Frontal cortex (tissue), 4 donors: ENCODE measurements around the gene USP10. TPM values are rescaled to one million over a fixed set of nuclear protein-coding genes. Genes with fewer than 3 reads are reported as not detected.

Source experiments
- DNase-seq, 2 donors: peaks; one replicate each; pipeline ENCODE4 v3.0.0; 2012; ENCODE audit warnings: low spot score in 2 of 2
- FAIRE-seq: peaks from 2 replicates; lab custom pipeline; 2012; peaks lifted over from hg19 to GRCh38; lab: Jason Lieb, UNC
- total RNA-seq: library from RNA; depleted of rRNA; stranded (reverse); fragments of >200 nt; gene quantifications from one replicate; pipeline ENCODE4 v1.2.3, GENCODE V29; 2014
- donor health status: control.
- donor health status: control.
- donor health status: control.

The USP10 gene, protein sequence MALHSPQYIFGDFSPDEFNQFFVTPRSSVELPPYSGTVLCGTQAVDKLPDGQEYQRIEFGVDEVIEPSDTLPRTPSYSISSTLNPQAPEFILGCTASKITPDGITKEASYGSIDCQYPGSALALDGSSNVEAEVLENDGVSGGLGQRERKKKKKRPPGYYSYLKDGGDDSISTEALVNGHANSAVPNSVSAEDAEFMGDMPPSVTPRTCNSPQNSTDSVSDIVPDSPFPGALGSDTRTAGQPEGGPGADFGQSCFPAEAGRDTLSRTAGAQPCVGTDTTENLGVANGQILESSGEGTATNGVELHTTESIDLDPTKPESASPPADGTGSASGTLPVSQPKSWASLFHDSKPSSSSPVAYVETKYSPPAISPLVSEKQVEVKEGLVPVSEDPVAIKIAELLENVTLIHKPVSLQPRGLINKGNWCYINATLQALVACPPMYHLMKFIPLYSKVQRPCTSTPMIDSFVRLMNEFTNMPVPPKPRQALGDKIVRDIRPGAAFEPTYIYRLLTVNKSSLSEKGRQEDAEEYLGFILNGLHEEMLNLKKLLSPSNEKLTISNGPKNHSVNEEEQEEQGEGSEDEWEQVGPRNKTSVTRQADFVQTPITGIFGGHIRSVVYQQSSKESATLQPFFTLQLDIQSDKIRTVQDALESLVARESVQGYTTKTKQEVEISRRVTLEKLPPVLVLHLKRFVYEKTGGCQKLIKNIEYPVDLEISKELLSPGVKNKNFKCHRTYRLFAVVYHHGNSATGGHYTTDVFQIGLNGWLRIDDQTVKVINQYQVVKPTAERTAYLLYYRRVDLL
- total RNA-seq = 53.8 TPM

DNA sequence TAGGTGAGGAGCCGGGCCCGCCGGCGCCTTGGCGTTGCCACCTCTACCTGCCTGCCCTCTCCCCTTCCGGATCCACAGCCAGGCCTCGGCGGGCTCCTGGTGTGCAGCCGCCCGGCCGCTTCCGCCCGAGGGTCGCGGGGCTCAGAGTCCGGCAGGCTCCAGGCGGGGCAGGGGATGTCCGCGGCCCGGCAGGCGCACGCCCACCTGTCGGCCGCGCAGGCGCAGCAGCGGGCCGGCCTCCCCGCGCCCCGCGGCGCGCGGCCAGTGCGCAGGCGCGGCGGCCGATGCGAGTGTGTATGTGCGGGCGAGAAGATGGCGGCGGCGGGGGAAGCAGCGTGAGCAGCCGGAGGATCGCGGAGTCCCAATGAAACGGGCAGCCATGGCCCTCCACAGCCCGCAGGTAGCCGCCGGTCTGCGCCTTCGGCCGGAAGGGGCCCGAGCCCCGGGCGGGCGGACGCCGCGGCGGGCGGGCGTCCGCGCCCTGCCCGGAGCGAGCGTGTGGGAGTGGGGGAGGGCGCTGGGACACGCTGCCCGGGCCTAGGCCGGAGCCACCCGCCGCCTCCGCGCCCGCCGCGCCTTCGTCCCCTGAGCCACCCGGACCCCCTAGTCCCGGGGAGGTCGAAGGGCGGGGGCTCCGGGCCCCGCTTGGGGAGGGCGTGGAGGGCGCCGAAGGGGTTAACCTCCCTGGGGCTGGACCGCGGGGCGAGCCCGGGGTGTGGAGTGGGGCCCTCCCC, at the start of gene USP10:
Gene USP10 (plus strand): TSS at position 289 of the 734 bp plus-strand sequence. CDS start 91 bp downstream, at position 380.
- peak; percentile 90 to 94 for DNase-seq
- no peak for FAIRE-seq

DNA sequence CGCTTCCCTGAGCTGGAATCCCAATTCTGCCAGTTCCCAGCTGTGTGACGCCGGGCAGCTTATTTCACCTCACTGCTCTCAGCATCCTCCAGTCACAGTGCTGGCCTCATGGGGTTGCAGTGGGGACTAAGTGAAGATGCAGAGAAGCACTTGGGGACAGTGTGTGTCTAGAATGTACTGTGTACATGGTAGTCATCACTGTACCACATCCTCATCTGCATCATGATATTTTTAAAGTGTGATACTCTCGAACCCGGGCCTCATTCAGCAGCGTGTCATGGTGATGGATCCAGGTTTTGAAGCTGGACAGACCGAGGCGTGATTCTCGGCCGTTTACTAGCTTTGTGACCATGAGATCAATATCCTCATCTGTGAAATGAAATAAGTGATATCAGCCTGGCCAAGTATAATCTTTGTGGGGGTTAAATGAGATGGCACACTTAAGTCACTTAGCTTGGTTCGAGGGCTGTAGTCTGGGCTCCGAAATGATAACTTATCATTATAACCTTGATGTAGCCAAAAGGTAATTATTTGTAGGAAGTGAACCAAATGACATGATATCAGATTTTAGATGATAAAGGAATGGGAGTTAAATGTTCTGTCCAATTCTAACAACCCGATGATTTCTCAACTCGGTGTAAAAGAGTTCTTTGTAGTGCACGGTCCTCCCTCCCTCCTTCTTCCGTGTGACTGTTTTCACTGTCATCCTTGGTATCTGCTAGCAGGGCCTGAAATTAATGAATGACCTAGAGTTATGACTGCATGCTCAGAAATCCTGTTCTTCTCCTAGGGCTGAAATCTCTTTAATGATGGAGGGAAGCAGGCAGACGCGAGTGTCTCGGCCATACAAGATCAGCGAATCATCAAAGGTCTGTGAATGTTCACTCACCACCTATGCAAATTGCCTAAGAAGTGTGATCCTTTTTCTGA, 49.5 kb upstream of the USP10 start:
- DNase-seq (no peak), FAIRE-seq (no peak)

DNA sequence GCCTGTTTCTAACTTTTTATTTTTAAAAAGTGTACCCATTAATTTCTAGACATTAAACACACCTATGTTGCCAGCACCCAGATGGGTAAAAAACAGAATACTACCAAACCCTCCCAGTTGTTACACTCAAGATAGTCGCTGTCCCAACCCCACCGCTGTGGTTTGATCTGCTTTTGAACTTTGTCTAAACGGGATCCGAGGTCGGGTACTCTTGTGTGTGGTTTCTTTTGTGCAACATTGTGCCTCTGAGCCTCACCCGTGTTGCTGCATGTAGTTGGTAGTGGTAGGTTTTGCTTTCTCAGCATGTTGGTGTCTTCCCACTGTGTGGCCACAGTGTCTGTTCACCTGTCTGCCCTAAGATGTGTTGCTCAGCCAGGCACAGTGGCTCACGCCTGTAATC, 47.2 kb upstream of the USP10 start:
- FAIRE-seq (no peak), DNase-seq (no peak)

DNA sequence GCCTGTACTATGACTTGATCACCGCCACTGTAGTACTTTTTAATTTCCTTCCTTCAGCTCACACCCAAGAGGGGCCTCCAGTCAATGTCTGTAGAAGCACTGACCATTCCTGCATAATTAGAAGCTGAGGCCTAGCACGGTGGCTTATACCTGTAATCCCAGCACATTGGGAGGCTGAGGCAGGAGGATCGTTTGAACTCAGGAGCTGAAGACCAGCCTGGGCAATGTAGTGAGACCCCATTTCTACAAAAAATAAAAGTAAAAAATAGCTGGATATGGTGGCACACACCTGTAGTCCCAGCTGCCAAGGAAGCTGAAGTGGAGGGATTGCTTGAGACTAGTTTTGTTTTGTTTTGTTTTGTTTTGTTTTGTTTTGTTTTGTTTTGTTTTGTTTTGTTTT, 45.6 kb upstream of the USP10 start:
- FAIRE-seq (no peak), DNase-seq (no peak)

DNA sequence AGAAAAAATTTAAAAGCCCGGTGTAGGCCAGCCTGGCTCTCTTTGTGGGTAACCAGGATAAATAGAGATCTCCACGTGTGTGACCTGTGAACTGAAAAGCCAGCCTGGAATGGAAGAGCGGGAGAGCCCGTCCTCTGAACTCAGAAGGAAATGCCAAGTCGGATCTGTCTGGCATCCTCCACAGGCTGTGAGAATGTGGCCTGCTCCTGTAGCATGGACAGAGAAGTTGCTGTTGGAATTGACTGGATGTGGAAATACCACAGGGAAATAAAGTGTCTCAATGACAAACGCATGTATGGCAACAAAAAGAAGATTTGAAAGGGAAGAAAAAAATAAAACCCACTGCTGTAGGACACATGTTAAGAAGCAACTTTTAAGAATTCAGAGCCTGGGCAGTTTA, 44.8 kb upstream of the USP10 start:
- FAIRE-seq = no peak
- no peak for DNase-seq

DNA sequence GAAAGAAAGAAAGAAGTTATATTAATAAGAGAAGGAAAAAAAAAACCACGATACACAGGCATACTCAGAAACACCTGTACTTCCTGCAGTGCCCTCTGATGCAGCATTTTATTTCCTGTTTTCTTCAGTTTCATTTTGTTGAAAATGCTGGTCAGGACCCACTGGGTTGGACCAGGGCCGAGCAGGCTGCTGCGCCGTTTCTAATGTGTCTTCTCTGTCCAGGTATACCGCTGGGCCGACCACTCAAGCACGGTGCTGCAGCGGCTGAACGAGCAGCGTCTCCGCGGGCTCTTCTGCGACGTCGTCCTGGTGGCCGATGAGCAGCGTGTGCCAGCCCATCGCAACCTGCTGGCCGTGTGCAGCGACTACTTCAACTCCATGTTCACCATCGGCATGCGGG, 43.2 kb upstream of the USP10 start:
- FAIRE-seq = no peak
- no peak for DNase-seq

DNA sequence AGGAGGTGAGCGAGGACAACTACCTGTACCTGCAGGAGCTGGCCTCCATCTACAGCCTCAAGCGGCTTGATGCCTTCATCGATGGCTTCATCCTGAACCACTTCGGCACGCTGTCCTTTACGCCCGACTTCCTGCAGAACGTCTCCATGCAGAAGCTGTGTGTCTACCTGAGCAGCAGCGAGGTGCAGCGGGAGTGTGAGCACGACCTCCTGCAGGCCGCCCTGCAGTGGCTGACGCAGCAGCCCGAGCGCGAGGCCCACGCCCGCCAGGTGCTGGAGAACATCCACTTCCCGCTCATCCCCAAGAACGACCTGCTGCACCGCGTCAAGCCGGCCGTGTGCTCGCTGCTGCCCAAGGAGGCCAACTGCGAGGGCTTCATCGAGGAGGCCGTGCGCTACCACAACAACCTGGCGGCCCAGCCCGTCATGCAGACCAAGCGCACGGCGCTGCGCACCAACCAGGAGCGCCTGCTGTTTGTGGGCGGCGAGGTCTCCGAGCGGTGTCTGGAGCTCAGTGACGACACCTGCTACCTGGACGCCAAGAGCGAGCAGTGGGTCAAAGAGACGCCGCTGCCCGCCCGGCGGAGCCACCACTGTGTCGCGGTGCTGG, 42.5 kb upstream of the USP10 start:
- FAIRE-seq (no peak), DNase-seq (no peak)

DNA sequence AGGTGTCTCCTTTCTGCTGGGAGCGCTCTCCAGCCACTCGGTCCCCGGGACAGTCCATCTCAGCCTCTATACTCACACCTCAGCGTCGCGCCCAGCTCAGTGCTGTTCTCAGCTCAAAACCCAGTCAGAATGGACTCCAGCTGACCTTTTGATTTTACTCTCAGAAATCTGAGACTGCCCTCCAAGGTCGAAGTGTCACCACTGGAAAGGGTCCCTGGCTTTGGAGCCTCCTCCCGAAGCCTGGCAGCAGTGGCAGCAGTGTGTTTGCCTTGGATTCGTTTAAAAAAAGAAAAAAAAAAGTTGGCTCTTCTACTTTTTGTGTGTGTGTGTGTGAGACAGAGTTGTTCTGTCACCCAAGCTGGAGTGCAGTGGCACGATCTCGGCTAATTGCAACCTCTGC, 41.1 kb upstream of the USP10 start:
- FAIRE-seq (no peak), DNase-seq (no peak)

DNA sequence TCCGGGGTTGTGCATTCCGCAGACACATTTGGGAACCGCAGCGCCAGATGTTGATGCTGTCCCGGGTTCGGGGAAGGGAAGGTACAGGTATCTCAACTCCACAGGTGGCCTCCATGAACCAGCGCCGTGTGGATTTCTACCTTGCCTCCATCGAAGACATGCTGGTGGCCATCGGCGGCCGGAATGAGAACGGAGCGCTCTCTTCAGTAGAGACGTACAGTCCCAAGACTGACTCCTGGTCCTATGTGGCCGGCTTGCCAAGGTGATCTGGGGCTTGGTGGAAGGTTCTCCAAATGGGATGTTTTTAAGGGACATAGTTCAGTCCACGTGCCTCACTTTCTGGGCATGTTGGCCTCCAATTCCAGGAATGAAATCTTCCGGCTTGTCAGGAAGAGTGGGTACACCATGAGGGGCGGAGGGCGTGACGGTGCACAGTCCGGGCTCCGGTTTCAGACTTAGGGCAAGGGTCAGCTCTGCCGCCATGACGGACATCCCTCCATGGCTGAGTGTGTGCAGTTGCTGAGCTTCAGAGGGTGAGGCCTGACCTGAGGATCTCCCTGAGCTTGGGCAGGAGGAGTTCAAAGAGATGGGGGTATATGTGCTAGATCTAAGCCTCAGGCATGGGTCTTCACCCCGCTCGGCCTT, 40.0 kb upstream of the USP10 start:
- no peak for FAIRE-seq
- DNase-seq = no peak

DNA sequence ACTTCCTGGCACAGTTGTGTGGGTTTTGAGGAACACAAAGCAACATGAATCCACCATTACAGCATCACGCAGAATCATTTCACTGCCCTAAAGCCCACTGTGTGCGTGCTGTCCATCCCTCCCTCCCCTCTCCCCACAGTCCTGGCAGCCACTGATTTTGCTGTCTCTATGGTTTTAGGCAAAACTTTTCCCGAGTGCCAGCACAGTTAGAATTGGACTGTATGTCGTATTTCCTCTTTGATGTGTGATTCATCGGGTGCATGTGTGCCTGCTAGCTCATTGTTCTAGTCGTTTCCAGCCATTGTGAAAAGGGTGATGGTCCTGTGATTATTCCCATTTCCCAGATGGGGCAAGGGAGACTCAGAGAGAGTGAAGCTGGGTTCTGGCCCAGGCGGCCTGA, 38.8 kb upstream of the USP10 start:
- no peak for FAIRE-seq

DNA sequence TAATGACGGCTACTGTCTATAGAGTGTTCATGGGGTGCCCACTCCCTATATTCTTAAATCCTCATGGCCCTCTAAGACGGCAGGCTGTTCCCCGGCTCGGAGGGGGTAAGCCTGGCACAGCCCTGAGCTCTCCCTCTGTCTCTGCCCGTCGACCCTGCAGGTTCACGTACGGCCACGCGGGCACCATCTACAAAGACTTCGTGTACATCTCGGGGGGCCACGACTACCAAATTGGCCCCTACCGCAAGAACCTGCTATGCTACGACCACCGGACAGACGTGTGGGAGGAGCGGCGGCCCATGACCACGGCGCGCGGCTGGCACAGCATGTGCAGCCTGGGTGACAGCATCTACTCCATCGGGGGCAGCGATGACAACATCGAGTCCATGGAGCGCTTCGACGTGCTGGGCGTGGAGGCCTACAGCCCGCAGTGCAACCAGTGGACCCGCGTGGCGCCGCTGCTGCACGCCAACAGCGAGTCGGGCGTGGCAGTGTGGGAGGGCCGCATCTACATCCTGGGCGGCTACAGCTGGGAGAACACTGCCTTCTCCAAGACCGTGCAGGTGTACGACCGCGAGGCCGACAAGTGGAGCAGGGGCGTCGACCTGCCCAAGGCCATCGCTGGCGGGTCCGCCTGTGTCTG, 38.3 kb upstream of the USP10 start:
- DNase-seq = no peak
- no peak for FAIRE-seq

More for the DNA sequence above, 38.8 kb upstream of the USP10 start:
- no peak for DNase-seq

DNA sequence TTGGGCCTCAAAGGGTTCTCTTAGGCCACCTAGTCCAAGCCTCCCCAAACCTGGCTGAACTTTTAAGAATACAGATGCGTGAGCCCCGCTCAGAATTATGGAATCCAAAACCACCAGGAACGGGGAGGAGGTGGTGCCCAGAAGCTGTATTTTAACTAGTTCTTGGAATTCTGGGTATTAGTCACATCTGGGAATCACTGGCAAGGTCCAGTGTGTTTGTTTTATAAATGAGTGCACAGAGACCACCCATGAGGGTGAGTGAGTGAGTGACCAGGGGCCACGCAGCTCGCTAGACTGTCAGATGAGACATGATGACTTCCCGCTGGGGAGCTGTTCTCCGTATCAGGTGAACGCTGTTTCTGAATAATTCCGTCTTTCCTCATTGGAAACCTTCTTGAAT, 37.3 kb upstream of the USP10 start:
- no peak for DNase-seq
- FAIRE-seq = no peak

DNA sequence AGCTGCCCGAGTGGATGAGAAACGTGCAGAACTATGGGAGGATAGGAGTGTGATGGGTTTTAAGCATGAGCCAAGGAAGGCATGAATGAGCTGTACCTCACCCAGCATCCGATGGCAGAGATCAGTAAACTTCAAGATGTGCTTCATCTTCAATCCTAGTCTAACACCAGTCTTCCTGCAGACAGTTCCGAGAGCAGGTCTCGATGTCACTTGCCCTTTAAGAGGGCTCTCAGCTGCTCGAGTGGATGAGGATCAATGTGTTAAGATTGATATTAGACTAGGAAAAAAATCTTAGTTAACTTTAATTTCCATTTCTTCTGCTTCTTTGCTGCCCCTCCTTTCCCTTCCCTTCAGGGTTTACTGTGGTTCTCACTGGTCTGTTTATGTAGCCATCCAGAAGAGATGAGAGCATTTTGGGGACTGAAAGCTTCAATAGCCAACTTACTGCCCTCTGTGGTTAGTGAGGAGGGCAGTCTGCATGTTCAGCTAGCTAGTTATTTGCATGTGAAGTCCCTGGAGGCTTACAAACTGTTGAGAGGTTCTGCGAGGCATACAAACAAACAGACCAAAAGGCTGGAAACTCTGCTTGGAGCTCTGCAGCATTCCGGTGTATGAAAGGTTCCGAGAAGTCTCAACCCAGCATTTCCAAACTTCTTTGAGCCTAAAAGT, 36.2 kb upstream of the USP10 start:
- FAIRE-seq (no peak), DNase-seq (no peak)

DNA sequence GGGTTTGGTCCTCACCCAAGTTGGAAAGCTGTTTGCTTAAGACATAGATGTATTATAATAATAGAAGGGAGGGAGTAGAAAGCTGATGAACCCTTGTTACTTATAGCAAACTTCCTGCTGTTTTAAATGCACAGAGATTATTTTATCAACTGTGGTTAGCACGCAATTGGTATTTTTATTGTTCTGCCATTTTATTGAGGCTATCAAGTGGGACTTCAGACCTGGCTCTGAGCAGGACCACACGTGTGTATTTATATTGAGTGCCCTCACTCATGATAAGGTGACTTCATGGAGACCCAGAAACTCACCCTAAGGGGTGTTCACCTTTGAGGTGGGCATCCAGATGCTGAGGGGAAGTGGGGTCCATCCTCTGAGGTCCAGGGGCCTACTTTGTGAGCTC, 34.4 kb upstream of the USP10 start:
- no peak for DNase-seq
- FAIRE-seq = no peak

DNA sequence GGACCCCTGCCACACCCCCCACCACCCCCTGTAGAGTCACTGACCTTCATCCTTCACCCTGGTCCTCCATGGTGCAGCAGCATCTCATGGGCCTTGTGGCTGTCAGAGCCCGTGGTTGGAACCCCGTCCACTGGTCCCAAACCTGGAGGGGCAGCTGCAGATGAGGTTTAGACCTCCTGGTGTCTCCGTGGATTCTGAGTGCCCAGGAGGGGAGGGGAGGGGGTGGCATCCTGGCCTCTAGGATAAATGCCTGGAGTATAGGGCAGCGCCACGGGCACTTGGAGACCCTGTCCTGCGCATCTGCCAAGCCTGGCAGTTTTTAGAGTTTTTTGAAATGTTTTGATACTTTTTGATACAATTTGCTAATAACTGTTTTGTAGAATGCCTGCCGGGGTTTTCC, 34.0 kb upstream of the USP10 start:
- FAIRE-seq = no peak
- DNase-seq = no peak

DNA sequence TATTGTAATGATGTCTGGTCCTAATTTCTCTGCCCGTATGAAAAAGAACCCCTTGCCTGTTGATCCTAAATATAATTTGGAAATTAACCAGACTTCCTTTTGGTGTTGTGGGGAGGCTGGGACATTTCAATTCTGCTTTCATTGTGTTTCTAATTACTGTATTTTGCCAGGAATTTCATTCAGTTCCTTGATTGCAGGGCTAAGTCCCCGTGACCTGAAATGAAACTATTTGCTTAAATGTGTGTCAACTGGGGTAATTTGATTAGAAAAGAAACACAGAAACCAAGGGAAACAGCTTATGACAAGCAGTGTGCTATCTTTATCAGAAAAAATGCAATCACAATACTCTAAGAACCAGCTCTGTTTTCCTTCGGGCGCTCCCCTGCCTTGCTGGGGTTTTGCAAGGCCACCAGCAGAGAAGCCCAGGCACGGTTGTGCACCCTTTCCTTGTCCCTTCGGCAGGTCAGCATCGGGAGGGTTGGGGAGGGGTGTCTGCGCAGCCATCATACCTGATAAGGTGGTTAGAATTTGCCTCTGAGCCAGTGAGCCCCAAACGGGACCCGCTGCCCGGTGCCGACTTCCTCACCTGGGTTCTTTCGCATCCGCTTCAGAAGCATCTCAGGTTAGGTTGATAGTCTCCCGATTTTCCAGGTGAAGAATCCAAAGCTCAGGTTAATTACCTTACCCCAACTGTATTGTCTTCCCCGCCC, 32.0 kb upstream of the USP10 start:
- FAIRE-seq = no peak
- DNase-seq = no peak

DNA sequence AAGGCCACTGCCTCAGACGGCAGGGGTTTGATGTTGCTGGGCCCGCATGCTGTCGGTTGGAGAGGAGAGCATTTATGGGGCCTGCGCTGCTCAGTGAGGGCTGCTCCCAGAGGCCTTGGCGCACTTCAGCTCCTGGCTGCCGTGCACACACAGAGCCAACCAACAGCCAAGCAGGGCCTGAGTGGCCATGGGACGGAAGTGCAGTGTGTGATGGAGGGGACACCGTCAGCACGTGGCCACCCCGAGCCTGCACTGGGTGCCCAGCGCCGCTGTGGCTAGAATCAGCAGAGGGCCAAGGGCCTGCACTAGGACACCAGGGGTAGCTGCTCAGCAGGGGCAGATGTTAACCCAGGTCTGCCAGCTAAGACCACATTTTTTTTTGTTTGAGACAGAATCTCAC, 29.7 kb upstream of the USP10 start:
- DNase-seq = no peak
- FAIRE-seq = no peak
